MCF 10A (cell line): Measurements from ENCODE around the gene RIT1. TPM values are rescaled to one million over a fixed set of nuclear protein-coding genes. Genes with fewer than 3 reads are reported as not detected.
A peak's percentile ranks its signal among the peaks of the same experiment; 100 is the strongest.

Experiments
- BruUV-seq: library from RNA; stranded (reverse); fragments of 400-500 nt; replicated peaks from 2 replicates; lab custom pipeline; 2021; lab: Mats Ljungman, UMichigan
- CTCF ChIA-PET: fragments of 300-600 bp; sonication (Branson Sonifier 250); formaldehyde crosslinking; extraction: SDS; loops from one replicate; lab custom pipeline; 2021; ENCODE audit warnings: antibody characterized with exemption, inconsistent platforms; lab: Yijun Ruan, JAX
- POLR2A ChIA-PET: fragments of 300-600, 350-650 bp; sonication (Branson Sonifier 250); formaldehyde crosslinking; extraction: SDS; loops from one replicate; lab custom pipeline; 2020; ENCODE audit warnings: antibody characterized with exemption, inconsistent platforms; lab: Yijun Ruan, JAX
- DNase-seq: peaks from one replicate; pipeline ENCODE4 v3.0.0-alpha.2; 2018; ENCODE audit not compliant: unreplicated experiment
- H3K27ac Mint-ChIP-seq: one replicate; pipeline ENCODE4 v1.8.0; 2022; ENCODE audit warnings: mild to moderate bottlenecking, low read depth, mixed read lengths; ENCODE audit not compliant: unreplicated experiment
- H3K27me3 Mint-ChIP-seq: one replicate; pipeline ENCODE4 v1.8.0; 2022; ENCODE audit warnings: mixed read lengths; ENCODE audit not compliant: insufficient read depth, unreplicated experiment
- H3K36me3 Mint-ChIP-seq: one replicate; pipeline ENCODE4 v1.8.0; 2022; ENCODE audit warnings: mild to moderate bottlenecking, moderate library complexity, mixed read lengths; ENCODE audit not compliant: insufficient read depth, unreplicated experiment
- H3K4me1 Mint-ChIP-seq: one replicate; pipeline ENCODE4 v1.8.0; 2022; ENCODE audit warnings: mixed read lengths; ENCODE audit not compliant: insufficient read depth, unreplicated experiment
- H3K4me3 Mint-ChIP-seq: one replicate; pipeline ENCODE4 v1.8.0; 2022; ENCODE audit warnings: mild to moderate bottlenecking, moderate library complexity, mixed read lengths; ENCODE audit not compliant: unreplicated experiment
- H3K9me3 Mint-ChIP-seq: one replicate; pipeline ENCODE4 v1.8.0; 2022; ENCODE audit warnings: mixed read lengths; ENCODE audit not compliant: unreplicated experiment
- CTCF ChIP-seq: fragments of 200-600 bp; IDR thresholded peaks from one replicate; pipeline ENCODE4 v1.8.0; 2022; ENCODE audit warnings: antibody characterized with exemption, mild to moderate bottlenecking; ENCODE audit not compliant: unreplicated experiment
- intact Hi-C: fragments of 100-400 bp; cut with micrococcal nuclease; formaldehyde crosslinking; loops from 2 replicates; pipeline ENCODE4 v1.14.1; 2022
- total RNA-seq: library from RNA; stranded (reverse); gene quantifications from 2 replicates; pipeline ENCODE4 v1.2.3, GENCODE V29; 2022

RIT1 gene
- total RNA-seq, 1 experiment from 2014 or later = 36.2 TPM

GRCh38 chr1:155947741-155948140 lies 36.6 kb upstream of the RIT1 start:
- DNase-seq = no peak
- BruUV-seq = no TSS peak
- Mint-ChIP-seq H3K27ac (no peak overlapping the region), H3K27me3 (no peaks in the 10 kb centered on the region), H3K36me3 (peaks cover 78% of the 10 kb centered on the region), H3K4me1 (peaks cover 20% of the 10 kb centered on the region), H3K9me3 (no peaks in the 10 kb centered on the region), H3K4me3 (no peak overlapping the region)
- intact Hi-C loops = no loop called here
- ChIA-PET CTCF (interaction anchor here (0.6 to 5.1 kb wide), 6 partner anchors 10 to 497 kb away, joined by 3 to 25 read pairs (median 8); partner anchors contain the start of gene KHDC4), POLR2A (interaction anchor here (0.8 to 1.7 kb wide), 5 partner anchors 10 to 53 kb away, joined by 3 to 4 read pairs (median 4); partner anchors contain the start of gene ARHGEF2)
- no peak for TF ChIP-seq CTCF

- peaks cover 25% of the 10 kb centered on the region for H3K4me1 Mint-ChIP-seq
- no peaks in the 10 kb centered on the region for H3K27me3 Mint-ChIP-seq
- no TSS peak for BruUV-seq
- no peak for TF ChIP-seq CTCF
- DNase-seq = no peak
- peaks cover 77% of the 10 kb centered on the region for H3K36me3 Mint-ChIP-seq
- POLR2A ChIA-PET = interaction anchor here (0.8 to 1.7 kb wide), 3 partner anchors 10 to 53 kb away, joined by 3 to 4 read pairs (median 4); no protein-coding TSS in a partner anchor
- H3K27ac Mint-ChIP-seq = peak overlapping the region; percentile 14
- intact Hi-C loops = no loop called here
- H3K4me3 Mint-ChIP-seq = no peak overlapping the region
- CTCF ChIA-PET = interaction anchor here (0.6 to 5.1 kb wide), 5 partner anchors 9 to 498 kb away, joined by 3 to 25 read pairs (median 5); partner anchors contain the start of gene KHDC4
- no peaks in the 10 kb centered on the region for H3K9me3 Mint-ChIP-seq
These were observed 36.1 kb upstream of the RIT1 start for GRCh38 chr1:155947292-155947691.

- peaks cover 30% of the 10 kb centered on the region for H3K4me1 Mint-ChIP-seq
- intact Hi-C loops = no loop called here
- no peak for TF ChIP-seq CTCF
- DNase-seq = no peak
- H3K27ac Mint-ChIP-seq = peak overlapping the region; percentile 14
- H3K27me3 Mint-ChIP-seq = no peaks in the 10 kb centered on the region
- CTCF ChIA-PET = interaction anchor here (0.6 to 5.1 kb wide), 4 partner anchors 10 to 43 kb away, joined by 3 to 35 read pairs (median 14); no protein-coding TSS in a partner anchor
- POLR2A ChIA-PET = interaction anchor here (0.6 to 1.2 kb wide), 5 partner anchors 9 to 34 kb away, joined by 3 to 6 read pairs (median 4); partner anchors contain the start of genes ARHGEF2 and KHDC4
- H3K4me3 Mint-ChIP-seq = no peak overlapping the region
- H3K36me3 Mint-ChIP-seq = peaks cover 73% of the 10 kb centered on the region
- BruUV-seq = no TSS peak
- H3K9me3 Mint-ChIP-seq = no peaks in the 10 kb centered on the region
These were observed 35.6 kb upstream of the RIT1 start for GRCh38 chr1:155946633-155947219.

DNA sequence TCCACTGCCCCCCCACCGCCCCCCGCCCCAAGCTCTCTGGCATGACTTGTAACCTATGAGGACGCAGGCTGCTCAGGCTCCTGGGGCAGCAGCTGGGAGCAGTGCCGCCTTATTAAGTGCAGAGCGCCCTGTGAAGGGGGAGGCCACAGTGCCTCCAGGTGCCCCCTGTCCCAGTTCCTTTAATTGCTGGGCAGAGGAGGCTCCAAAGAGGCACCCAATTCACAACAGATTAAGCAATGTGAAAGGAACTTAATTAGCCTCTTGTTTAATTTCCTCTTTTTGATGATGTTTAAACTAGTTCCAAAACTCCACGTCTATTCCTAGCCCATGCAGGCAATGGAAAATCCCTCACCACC lies 33.3 kb upstream of the RIT1 start:
- H3K36me3 Mint-ChIP-seq = peaks cover 50% of the 10 kb centered on the region
- no peaks in the 10 kb centered on the region for H3K9me3 Mint-ChIP-seq
- H3K27ac Mint-ChIP-seq = peak overlapping the region; percentile 44
- H3K27me3 Mint-ChIP-seq = no peaks in the 10 kb centered on the region
- no peak for DNase-seq
- BruUV-seq = no TSS peak
- intact Hi-C loops = no loop called here
- H3K4me3 Mint-ChIP-seq = no peak overlapping the region
- CTCF ChIA-PET = interaction anchor here (0.6 to 5.0 kb wide), 5 partner anchors 12 to 215 kb away, joined by 3 to 35 read pairs (median 3); no protein-coding TSS in a partner anchor
- H3K4me1 Mint-ChIP-seq = peaks cover 50% of the 10 kb centered on the region
- no peak for TF ChIP-seq CTCF
- POLR2A ChIA-PET = interaction anchor here (0.7 to 9.6 kb wide), 5 partner anchors 10 to 47 kb away, joined by 3 to 196 read pairs (median 16); partner anchors contain the start of genes ARHGEF2 and KHDC4
